Ovary (tissue), 3 donors: ENCODE data around the gene CCDC80.

Experiments
- POLR2A ChIP-seq: fragments of 450-650 bp; IDR thresholded peaks from one replicate; pipeline ENCODE4 v1.6.1; 2017; ENCODE audit warnings: antibody characterized with exemption, mild to moderate bottlenecking, moderate library complexity
- TF ChIP-seq, protein P1 (sequence below), 3 donors: fragments of 450-650 bp in 2 of 3; fragments of 200-600 bp in 1 of 3; IDR thresholded peaks; one replicate each; pipeline versions ENCODE4 v1.5.1 to v1.8.0; 2016 to 2022; ENCODE audit warnings: antibody characterized with exemption in 3 of 3, mild to moderate bottlenecking in 1 of 3
- donor health status: DM: no; HTN: no; CAD: no.

DNA sequence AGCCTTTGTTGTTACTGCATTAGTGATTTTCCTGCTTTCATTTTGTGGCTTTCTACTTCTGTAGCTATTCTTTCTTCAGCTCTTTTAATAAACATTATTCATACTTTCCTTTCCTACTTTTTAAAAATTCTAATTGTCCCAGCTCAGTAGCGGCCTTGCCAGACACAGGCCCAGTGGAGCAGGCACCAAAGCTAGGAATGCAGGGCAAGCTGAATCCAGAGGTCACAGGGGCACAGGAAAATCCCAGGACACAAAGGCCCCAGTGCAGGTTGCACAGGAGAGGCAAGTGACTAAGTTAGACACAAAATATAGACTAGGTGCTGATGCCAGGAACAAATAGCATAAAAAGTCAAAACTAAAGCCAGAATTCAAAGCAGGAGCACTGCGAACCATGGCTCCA lies 49.0 kb upstream of the CCDC80 start:
- TF ChIP-seq, protein P1, sequence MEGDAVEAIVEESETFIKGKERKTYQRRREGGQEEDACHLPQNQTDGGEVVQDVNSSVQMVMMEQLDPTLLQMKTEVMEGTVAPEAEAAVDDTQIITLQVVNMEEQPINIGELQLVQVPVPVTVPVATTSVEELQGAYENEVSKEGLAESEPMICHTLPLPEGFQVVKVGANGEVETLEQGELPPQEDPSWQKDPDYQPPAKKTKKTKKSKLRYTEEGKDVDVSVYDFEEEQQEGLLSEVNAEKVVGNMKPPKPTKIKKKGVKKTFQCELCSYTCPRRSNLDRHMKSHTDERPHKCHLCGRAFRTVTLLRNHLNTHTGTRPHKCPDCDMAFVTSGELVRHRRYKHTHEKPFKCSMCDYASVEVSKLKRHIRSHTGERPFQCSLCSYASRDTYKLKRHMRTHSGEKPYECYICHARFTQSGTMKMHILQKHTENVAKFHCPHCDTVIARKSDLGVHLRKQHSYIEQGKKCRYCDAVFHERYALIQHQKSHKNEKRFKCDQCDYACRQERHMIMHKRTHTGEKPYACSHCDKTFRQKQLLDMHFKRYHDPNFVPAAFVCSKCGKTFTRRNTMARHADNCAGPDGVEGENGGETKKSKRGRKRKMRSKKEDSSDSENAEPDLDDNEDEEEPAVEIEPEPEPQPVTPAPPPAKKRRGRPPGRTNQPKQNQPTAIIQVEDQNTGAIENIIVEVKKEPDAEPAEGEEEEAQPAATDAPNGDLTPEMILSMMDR (IDR thresholded peaks at IDR 0.05) = no peak
- TF ChIP-seq POLR2A = no peak
